NCI-H748 treated with DMSO at 0.1 percent for 48 hours (cell line): ENCODE measurements around the gene C19orf81.

Experiments
- DNase-seq: peaks from one replicate; lab custom pipeline; 2025; lab: John Stamatoyannopoulos, UW

C19orf81 gene

DNA sequence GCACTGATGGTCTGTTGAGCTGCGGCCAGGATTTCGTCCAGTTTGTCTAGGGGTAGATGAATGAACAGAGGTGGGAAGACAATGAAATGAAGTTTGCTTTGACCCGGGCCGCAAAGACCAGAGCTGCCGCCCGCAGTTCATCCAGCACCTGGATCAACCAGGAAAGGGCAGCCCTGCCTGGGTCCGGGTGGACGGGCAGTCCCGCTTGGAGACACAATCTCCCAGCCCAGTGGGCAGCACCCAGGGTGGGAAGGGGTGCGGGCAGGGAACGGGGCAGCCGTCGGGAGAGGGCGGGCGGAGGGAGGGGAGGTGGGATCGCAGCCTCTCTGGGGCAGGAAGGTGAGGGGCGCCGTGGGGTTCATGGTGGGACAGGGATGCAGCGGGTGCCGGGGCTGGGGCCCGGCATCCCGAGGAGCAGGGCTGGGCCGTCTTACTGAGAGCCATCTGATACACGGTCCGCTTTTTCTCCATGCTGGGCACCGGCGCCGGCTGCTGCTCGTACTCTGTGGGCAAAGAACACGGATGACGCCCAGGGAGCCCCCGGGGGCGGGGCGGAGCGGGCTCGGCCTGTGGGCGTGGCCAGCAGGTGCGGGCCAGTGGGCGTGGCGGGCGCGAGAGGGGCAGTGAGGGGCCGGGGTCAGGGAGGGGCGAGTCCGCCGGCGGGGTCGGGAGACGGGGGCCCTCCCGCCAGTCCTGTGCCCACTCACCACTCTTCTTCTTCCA is 37.2 kb downstream of the C19orf81 start:
- no peak for DNase-seq

DNA sequence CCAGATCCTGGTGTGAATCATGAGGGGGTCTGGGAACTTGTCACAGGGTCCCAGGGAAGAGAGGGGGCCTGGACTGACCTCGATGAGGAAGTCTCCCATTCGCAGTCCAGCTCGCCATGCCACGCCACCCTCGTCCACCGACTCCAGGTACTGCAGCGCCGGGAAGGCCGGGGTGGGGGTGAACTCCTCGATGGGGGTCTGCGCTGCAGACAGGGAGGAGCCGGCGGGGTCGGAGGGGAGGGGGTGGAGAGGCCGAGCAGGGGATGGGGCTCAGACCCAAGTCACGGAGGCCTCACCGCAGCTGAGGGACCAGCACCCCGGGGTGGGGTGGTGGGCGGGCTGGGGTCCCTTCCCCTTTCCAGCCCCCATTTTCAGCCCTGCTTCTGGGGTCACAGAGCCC is 39.5 kb downstream of the C19orf81 start:
- no peak for DNase-seq

DNA sequence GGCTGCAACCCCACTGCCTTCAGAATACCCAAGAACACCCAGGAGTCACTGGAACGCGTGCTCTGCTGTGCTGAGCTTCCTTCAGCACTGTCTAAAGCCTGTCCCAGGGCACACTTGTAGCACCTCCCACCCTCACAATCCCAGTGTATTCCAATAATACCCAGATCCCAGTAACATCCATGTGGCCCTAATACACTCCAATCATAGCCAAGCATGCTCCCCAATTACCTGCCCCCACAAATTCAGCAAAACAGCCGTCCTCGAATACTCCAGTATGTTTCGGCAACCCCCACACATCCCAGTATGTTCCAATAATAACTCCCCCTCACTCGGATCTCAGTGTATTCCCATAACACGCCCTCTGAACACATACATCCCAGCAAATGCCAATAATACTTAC is 41.2 kb downstream of the C19orf81 start:
- DNase-seq, result no peak

DNA sequence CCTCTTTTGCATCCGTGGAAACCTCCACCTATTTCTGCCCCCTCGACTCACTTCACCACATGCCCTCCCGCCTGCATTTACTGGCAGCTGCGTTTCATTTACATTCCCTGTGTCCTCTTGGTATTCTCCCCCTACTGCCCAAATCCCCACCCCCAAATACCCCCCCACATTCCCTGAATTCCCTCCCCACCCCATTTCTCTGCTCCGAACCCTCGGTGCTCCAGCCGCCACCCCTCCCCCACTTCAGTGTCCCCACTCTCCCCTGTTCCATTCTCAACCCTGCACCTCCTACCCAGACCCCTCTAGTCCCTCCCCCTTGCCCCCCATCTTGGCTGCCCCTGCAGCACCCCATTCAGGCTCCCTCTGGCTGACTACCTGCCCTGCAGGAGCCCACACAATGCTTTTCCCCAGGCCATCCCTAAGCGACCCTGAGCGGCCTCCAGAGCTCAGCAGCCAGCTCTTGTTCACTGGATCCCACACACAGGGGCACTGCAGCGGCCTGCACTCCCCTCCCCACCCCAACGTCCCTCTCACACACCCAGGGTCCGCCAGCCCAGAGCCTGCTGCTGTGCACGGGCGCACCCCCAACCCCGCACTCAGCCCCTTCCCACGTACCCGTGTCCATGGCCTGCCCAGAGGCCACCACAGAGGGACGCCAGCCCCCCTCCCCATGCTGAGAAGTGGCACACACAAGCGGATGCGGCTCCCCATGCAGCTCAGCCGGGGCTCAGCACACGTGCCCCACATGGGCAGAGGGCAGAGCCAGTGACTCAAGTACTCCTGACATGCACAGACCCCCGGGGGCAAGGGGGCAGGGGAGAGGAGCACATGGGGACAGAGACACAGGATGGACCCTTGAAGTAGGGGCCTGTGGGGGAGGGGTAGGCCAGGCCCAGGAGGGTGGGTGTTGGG is 44.1 kb downstream of the C19orf81 start:
- DNase-seq, result no peak

DNA sequence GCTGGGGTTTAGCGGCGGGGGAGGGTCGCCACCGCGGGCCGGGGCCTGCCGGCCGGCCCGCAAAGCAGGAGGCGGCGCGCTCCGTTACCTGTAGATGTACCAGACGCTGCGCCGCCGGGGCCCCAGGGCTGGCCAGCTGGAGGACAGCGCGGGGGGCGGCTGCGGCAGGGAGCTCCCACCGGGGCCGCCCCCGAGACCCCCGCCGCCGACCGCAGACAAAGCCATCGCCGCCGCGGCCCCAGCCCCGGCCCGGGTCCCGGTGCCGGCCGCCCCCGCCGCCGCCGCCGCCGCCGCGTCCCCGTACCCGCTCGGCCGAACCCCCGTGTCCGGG is 45.5 kb downstream of the C19orf81 start:
- DNase-seq, result no peak

DNA sequence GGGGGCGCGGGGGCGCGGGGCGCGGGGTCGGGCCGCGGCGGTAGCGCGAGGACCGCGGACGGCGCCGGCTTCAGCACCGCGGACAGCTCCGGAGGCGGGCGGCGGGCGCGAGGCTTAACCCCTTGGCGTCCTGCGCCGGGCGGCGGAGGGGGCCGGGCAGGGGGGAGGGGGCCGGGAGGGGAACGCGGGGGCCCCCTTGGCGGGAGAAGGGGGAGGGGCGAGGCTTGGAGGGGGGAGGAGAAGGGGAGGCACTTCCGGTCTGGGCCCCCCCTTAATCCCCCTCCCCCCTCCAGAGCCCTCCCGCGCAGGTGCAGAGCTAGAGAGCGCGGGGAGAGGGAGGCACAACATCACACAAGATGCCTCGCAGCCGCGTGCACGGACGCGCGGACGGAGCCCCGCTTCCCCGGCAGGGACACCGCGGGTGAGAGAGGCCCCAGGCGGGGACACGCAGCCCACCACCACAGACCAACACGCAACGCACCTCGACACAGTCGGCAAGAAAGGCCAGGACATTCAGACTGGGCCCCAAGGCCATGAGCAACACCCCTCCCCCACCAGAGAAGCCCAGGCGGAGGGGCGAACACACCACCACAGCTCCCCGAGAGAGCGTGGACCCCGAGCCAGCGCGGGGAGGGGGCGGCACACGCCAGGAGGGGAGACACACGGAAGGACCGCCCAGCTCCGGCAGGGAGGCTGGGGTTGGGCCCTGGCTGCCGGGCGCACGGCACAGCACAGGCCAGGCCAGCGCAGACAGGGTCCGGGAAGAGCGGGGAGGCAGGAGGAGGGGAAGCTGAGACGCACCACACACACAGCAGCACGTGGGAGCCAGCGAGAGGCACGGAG is 46.2 kb downstream of the C19orf81 start:
- peak; percentile 31 for DNase-seq

DNA sequence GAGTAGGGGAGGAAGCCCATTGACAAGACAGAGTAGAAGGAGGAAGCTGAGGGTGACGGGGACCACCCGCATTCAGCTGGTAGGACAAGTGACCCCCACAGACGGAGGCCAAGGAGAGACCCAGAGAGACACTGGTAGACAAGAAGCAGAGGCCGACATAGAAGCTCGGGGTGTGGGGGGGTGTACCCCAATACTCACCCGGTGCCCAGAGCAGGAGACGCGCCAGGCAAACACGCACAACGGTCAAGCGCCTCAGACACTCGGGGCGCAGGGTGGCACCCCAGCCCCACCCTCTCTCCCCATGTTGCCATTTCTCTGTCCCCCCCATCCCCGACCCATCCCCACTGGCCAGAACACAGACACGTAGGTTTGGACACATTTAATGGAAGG is 46.8 kb downstream of the C19orf81 start:
- DNase-seq, result no peak

DNA sequence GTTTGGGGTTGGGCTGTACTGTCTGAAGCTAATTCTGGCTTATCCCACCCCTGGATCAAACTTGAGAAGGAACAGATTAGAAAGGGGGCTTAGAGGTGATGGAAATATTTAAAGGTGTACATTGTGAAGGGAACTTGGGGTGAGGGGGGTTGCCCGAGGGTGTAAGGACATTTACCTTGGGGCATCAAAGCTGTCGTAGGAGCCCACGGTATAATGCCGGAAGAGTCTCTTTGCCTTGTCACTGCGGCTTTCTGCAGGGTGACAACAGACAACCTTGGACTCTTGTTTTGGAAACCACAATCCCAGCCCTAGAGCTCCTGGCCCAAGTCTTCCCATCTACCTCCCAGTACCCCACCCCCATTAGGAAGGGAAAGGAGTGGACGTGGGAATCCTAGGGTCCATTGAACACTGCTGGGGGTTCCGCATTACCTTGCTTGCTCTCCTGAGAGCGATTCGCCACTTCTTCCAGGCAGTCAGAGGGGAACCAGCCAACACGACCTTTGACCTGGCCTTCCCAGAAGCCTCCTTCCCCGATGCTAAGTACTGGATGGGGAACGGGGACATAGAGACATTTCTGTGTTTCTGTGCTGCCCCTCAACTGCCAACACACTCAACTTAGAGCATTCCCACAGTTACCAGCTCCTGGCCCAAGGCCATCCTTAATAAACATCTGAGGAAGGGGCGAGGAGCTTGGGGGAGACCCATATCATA is 48.3 kb downstream of the C19orf81 start:
- no peak for DNase-seq

DNA sequence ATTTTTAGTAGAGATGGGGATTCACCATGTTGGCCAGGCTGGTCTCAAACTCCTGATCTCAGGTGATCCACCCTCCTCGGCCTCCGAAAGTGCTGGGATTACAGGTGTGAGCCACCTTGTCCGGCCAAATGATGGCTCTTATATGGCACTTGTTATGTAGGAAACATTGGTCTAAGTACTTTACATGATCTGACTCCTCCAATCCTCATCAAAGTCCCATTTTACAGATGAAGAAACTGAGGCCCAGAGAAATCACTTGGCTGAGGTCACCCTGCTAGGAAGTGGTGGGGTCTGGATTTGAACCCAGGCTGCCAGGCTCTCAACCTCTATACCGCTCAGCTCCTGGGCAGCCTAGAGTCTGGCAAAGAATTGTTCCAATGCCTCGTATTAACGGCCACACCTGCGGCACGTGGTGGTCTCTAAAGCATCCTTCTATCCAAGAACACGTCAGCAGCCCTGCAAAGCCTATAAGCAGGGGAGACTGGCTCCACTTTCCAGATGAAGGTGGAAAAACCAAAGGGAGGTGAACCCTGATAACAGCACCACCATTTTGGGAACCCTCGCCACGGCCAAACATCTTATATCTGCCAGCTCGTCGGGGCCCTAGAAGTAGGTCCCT is 52.2 kb downstream of the C19orf81 start:
- no peak for DNase-seq

DNA sequence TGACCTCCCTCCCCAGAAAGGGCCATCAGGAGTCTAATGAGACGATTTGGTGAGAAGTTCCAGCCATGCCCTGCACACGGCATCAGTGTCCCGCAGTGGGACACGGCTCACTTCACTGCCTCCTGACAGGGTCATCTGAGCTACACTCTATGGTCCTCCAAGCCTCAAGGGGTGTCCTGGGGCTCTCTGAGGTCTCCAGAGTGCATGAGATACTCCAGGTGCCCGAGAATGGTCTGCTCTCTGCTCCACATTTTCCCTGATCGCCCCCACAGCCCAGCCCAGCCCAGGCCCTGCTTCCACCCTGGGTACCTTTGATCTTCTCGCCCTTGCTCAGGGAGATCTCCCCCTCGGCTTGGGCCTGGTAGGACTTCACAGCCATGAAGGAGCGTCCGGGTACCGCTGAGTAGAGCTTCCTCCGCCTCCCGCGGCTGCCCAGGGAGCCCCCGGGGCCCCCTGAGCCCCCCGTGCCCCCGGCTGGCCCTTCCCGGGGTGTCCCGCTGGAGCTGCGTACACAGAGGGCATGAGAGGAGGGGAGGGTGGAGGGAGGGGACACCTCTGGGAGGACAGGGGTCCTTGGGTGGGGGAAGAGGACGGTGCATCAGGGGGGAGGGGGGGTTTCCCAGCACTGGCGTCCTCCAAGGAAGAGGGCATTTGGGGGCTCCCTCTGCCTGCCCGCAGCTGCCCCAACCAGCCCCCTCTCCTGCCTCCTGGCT is 53.1 kb downstream of the C19orf81 start:
- DNase-seq, result no peak

DNA sequence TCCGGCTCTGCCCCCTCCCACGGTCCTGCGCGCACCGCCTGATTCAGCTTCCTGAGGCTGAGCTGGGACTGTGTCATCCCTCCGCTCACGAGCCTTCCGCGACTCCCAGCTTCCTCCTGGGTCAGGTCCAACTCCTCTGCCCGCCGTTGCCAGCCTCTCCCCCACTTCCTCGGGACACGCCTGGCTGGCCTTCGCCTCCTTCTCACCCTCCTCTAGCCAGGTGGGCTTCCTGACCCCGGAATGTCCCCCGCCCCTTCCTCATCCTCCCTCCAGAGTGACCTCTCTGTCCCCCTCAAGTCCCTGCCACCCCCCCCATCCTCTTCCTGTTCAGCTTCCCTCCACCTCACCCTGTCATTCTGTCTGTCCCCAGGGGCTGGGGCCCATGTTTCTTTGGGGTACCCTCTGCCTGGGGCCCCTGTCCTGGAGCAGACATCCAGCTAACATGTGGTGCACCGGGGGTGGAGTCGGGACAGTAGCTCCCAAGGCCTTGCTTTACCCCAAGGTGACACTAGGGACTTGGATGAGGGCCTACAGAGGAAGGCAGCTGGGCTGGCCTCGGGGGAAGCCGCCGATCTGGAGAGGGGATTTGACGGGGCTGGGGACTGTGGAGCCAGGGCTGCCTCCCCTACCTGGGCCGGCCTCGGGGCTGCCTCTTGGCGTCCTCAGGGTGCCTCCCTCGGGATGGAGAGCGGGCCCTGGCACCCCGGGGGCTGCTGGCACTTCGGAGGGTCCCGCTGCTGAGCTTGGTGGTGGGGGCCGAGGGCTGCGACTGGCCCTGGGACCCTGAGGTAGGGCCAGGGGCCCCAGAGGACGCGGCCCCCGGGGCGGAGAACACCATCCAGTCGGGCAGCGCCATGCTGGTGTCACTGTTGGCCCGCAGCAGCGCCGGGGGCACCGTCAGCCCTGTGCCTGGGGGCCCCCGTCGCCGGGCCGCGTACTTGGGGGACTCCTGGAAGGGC is 53.9 kb downstream of the C19orf81 start:
- no peak for DNase-seq

DNA sequence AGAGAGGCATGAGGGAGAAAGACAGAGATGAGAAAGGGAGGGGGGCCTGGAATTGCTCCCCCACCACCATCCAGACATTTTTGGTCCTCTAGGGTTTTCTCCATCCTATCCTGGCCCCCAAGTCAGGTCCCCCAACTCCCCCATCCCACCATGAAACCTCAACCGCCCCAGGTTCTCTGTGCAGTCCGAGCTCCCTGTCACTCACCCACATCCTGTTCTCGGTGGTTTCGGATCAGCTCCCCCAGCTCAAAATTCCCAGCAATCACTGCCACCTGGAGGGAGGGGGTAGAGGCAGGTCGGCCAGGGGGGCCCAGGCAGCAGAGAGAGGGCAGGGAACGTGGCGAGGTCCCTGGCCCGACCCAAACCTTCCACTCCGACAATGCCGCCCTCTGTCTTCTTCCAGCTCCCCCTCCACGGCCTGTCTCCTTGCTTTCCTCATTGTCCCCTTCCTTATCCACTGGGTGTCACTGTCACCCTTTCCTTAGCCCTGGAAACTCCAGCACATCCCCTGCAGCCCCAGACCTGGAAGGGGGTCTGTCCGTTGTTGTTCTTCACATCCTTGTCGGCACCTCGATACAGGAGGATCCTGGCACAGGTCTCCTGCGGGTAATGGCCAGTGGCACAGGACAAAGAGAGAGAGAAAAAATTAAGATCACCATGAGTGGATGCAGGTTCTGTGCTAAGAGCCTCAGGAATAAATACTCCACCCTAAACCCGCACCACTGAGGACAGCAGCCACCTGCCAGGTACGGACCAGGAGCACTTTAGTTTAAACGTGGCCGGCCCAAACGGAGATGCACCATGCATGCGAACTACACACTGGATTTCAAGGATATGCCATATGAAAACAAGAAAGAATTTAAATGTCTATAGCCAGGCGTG is 54.9 kb downstream of the C19orf81 start:
- peak; percentile 48 for DNase-seq

DNA sequence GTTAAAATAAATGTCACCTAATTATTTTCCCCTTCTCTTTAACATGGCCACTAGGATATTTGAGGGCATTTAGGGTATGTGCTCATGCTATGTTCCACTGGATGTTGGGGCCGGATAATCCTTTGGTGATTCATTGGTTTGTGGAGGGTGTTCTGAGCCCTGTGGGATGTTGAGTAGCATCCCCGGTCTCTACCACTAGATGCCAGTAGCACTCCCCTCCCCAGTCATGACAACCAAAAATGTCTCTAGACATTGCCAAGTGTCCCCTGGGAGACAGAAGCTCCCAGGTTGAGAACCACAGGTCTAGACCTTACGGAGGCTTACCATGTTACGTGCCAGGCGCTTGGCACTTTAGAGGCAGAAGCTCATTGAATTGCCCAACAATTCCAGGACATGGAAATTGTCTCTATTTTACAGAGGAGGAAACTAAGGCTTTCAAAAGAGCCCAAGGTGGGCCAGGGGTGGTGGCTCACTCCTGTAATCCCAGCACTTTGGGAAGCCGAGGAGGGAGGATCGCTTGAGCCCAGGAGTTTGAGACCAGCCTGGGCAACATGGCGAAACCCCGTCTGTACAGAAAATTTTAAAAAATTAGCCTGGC is 56.3 kb downstream of the C19orf81 start:
- DNase-seq, result peak; percentile 19

DNA sequence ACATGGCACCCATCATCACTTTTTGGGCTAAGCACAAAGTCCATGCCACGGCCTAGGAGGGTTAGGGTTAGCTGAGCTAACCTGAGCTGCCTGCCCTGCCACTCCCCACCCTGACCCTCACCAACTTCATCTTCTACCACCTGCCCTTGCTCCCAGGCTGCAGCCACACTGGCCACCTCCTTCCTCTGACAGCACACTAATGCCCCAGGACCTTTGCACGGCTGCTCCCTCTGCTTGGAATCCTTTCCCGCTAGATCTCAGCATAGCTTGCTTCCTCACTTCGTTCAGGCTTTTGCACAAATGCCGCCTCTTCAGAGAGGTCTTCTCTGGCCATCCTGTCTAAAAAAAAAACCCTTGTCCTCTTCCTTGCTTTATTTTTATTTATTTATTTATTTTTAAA is 57.1 kb downstream of the C19orf81 start:
- DNase-seq, result no peak

DNA sequence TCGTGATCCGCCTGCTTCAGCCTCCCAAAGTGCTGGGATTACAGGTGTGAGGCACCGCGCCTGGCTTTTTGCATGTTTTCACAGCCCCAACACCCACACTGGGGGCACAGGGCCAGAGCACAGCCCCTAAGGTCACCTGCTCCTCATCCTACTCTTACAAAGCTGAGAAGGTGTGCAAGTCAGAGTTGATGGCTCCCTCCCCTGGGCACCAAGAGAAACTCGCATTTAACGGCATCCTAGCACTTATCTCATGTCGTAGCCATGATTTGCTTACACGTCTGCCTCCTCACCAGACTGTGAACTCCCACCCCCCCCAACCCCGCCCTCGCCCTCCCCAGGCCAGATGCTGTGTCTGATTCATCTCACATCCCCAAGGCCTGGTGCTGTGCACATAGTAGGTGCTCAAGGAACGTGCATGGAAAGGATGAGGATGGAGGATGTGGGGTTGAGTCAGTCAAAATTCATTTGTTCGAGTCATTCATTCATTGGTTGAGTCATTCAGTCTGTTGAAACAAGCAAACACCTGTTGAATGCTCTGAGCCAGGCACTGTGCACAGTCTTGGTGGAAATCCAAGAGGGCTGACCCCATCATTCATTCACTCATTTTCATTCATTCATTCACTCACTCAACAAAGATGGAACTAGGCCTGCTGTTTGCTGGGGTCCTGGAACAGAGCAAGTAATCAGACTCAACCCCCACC is 59.1 kb downstream of the C19orf81 start:
- DNase-seq, result no peak
